Breast epithelium (tissue), 3 donors: ENCODE results near the gene DLX4.

Experiments
- CTCF ChIP-seq, 3 donors: fragments of 450-650 bp; IDR thresholded peaks; one replicate each; pipeline ENCODE4 v1.5.1; 2016 to 2017; ENCODE audit warnings: antibody characterized with exemption in 3 of 3, mild to moderate bottlenecking in 3 of 3, moderate library complexity in 3 of 3
- POLR2A ChIP-seq: fragments of 450-650 bp; IDR thresholded peaks from one replicate; pipeline ENCODE4 v1.6.1; 2016; ENCODE audit warnings: antibody characterized with exemption, mild to moderate bottlenecking, moderate library complexity
- POLR2AphosphoS5 ChIP-seq, 3 donors: sonication (generic); formaldehyde crosslinking; IDR thresholded peaks; one replicate each; pipeline ENCODE4 v1.6.1; 2017; ENCODE audit warnings: antibody characterized with exemption in 3 of 3

- TF ChIP-seq CTCF (IDR thresholded peaks at IDR 0.05): no peak
- TF ChIP-seq POLR2AphosphoS5 (IDR thresholded peaks at IDR 0.05): no peak
- TF ChIP-seq POLR2A: no peak
Observed at GRCh38 chr17:49971848-49972485, 3.0 kb downstream of the DLX4 start.
